ENCODE measurements around the gene BUB3. TPM values are rescaled to one million over a fixed set of nuclear protein-coding genes. Genes with fewer than 3 reads are reported as not detected.

The BUB3 gene
- total and polyA plus RNA-seq, 2 of the 4 experiments (the other 2 are of a cell fraction): 215 to 384 TPM

- Histone ChIP-seq H3K27me3 (ENCODE audit: control insufficient read depth, insufficient read depth, low read length) (peaks cover 98% of the 10 kb centered on the region), H3K9me1 (ENCODE audit: insufficient read depth, low read length) (no peaks in the 10 kb centered on the region)
- ATAC-seq (ENCODE audit: low read depth): peak; percentile 33; the same call in 1 of the 2 replicates
Observed at GRCh38 chr10:123139521-123140163, 14.6 kb upstream of the BUB3 start.

More at GRCh38 chr10:123139521-123140163, 14.6 kb upstream of the BUB3 start:
- H2AK9ac ChIP-seq (replicated peaks; ENCODE audit: low read depth, low read length, poor library complexity): no peak overlapping the region
- no peak overlapping the region for H3K4ac ChIP-seq (ENCODE audit: low read depth, low read length)
- peak; percentile 18 for DNase-seq
- H3K14ac ChIP-seq (replicated peaks; ENCODE audit: low read depth, low read length): no peak overlapping the region
- H2BK15ac ChIP-seq (ENCODE audit: low read depth, low read length): no peak overlapping the region
- no peak overlapping the region for H2BK120ac ChIP-seq (ENCODE audit: low read depth, low read length)
- peaks cover 2% of the 10 kb centered on the region; the same call in 1 of the 2 replicates for H3K4me1 ChIP-seq (ENCODE audit: control insufficient read depth, insufficient read depth, low read length)
- in situ Hi-C loops (cut with MboI; ENCODE audit: low sequenced_read_pairs): loop anchor here (10.0 to 25.0 kb wide), 2 partner anchors 825 to 1248 kb away; no protein-coding TSS in a partner anchor
- no peaks in the 10 kb centered on the region for H3K79me1 ChIP-seq (ENCODE audit: low read depth in 1 of 2, low read length in 2 of 2)
- H3K9ac ChIP-seq (ENCODE audit: low read depth, low read length): no peak overlapping the region
- H4K5ac ChIP-seq (ENCODE audit: low read depth, low read length): no peak overlapping the region
- TF ChIP-seq NFE2L2 (IDR thresholded peaks at IDR 0.05; ENCODE audit: low read depth, low read length) (no peak), CEBPB (IDR thresholded peaks at IDR 0.05; ENCODE audit: low read depth, low read length) (no peak), FOS (IDR thresholded peaks at IDR 0.05; ENCODE audit: low read depth, low read length) (no peak), CHD1 (IDR thresholded peaks at IDR 0.05; ENCODE audit: low read depth, low read length) (no peak)
- H3K9me3 ChIP-seq (ENCODE audit: control insufficient read depth, insufficient read depth, low read length): peaks cover 4% of the 10 kb centered on the region
- 6% methylated on average over 13 of the region's 32 CpGs; no CpG with 5 or more reads in 1 of the 2 experiments for WGBS, 2 experiments (ENCODE audit: extremely low coverage in 2 of 2, insufficient read length in 1 of 2)
- CTCF ChIA-PET: interaction anchor here (1.1 kb wide), 1 partner anchor 10 kb away, joined by 4 read pairs; no protein-coding TSS in a partner anchor
- no peak overlapping the region for H3K4me3 ChIP-seq (ENCODE audit: insufficient read depth, low read depth, low read length)
- no peak overlapping the region for H2AK5ac ChIP-seq (ENCODE audit: low read depth, low read length)
- BruUV-seq (replicated peaks): no TSS peak
- H3K23ac ChIP-seq (ENCODE audit: low read depth, low read length): no peak overlapping the region; the same call in 1 of the 2 replicates
- H3K56ac ChIP-seq (ENCODE audit: extremely low read depth, insufficient read depth, low read length): no peak overlapping the region
- peak overlapping the region; percentile 36 for H2AFZ ChIP-seq (replicated peaks; ENCODE audit: low read length, poor library complexity)
- peak overlapping the region; percentile 24; the same call in 1 of the 2 replicates for H3K4me2 ChIP-seq (ENCODE audit: low read depth, low read length)
- intact Hi-C loops (cut with micrococcal nuclease): no loop called here
- 0 out of 2 replicates have a peak, but pooled peaks cover 3% of the 10 kb centered on the region for H4K20me1 ChIP-seq (ENCODE audit: insufficient read depth, low read length)
- no peaks in the 10 kb centered on the region for H3K36me3 ChIP-seq (ENCODE audit: control insufficient read depth, insufficient read depth, low read length)
- no peak overlapping the region for H3K18ac ChIP-seq (ENCODE audit: low read depth, low read length)
- H2BK20ac ChIP-seq (ENCODE audit: low read depth, low read length): no peak overlapping the region
- no peak overlapping the region for H3K27ac ChIP-seq (ENCODE audit: insufficient read depth, low read length)
- no peak overlapping the region for H2BK5ac ChIP-seq (ENCODE audit: low read depth, low read length, poor library complexity, severe bottlenecking)
- dilution Hi-C loops (cut with HindIII; ENCODE audit: low sequenced_read_pairs, unreplicated experiment): no loop called here
- H4K8ac ChIP-seq (ENCODE audit: low read depth in 2 of 2, low read length in 2 of 2): no peak overlapping the region
- no peak overlapping the region for H4K91ac ChIP-seq (ENCODE audit: insufficient read depth, low read depth, low read length)
- POLR2A ChIA-PET (ENCODE audit: unreplicated experiment): no interaction called here

All from IMR-90 (cell line).